ENCODE data around the gene OR6C6.
A peak's percentile ranks its signal among the peaks of the same experiment; 100 is the strongest.
"Not testable (repeated sequence)": the region's sequence is repeated elsewhere in the genome, so short reads cannot be mapped to it uniquely, and the experiment has no call there.

The OR6C6 gene

DNA sequence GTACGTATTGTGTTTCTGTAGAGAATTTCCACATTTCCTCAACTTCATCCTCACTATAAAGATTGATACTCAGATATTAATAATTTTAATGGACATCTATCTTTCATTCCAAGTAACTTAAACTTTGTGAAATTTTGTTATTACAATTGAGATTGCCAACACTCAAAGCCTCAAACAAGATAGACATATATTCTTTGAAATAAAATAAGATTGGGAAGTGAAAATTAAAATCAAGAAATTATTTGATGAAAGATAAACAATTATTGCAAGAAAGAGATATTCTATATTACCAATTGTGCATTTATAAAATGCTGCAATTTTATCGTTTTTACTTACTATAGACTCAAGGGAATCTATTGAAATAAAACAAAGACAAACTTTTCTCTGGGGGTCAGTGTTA, at the start of gene OR6C6:
Gene OR6C6 (minus strand): TSS at position 101 of the 400 bp plus-strand sequence. CDS start 1,337 bp downstream, outside the sequence.
- no peak for DNase-seq

DNA sequence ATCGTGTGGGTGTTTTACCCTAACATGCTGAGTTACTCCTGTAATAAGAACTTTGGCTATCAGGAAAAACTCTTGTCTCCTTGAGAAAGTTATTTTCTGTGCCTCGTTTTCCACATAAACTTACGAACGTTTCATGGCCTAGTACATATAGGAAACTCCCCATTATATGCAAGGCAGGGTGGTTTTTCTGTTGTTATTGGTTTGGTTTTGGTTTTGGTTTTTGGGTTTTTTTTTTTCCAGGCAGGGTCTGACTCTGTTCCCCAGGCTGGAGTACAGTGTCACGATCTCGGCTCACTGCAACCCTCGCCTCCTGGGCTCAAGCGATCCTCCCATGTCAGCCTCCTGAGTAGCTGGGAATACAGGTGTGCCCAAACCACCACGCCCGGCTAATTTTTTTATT, 39.6 kb upstream of the OR6C6 start:
- DNase-seq, result no peak

DNA sequence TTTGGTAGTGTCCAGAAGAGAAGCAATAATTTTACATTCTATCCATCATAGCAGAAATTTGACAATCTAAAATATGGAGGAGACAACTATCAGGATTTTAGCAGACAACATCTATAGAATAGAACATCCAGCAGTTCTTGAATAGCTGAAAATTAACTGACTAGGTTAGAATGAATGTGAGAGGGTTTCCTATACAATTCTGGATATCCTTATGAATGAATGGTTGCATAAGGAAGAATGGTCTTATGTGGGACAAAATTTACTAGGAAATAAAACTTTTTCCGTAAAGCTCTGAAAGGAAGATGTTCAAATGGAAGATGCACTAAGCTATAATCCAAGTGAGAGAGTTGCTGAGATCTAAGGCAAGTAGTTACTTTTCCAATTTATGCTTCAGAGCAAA, 34.1 kb upstream of the OR6C6 start, which contains the start of gene OR6C3:
Gene OR6C3 (plus strand): TSS at position 301 of the 400 bp plus-strand sequence. CDS start 955 bp downstream, outside the sequence.
- no peak for DNase-seq

DNA sequence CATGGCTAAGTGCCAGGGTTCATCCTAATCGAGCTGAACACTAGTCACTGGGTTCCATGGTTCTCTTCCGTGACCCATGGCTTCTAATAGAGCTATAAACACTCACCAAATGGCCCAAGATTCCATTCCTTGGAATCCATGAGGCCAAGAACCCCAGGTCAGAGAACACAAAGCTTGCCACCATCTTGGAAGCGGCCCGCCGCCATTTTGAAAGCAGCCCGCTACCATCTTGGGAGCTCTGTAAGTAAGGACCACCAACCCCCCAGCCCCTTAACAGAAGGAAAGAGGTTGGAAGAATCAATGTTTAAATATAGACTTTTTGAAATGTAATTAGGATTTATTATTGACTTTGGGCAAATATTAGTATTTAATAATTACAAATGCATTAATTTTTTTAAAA, 29.4 kb upstream of the OR6C6 start:
- not testable (repeated sequence) for DNase-seq

DNA sequence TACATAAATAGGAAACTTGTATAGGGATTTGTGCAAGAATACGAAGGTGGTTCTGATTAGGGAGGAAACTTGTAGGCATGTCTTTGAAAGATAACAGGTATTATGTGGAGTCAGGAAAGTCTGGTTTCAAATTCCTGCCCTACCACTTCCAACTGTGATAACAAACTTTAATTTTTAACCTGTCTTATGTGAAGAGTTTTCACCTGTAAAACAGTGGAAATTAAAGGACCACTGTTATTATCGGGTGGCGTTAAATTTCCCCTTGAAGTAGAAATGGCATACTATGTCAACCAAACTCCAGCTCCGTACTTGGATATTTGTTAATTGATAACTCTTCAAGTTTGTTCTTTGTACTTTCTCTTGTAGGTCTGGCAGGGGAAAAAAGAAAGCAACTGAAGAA, 23.8 kb upstream of the OR6C6 start:
- DNase-seq, result no peak

DNA sequence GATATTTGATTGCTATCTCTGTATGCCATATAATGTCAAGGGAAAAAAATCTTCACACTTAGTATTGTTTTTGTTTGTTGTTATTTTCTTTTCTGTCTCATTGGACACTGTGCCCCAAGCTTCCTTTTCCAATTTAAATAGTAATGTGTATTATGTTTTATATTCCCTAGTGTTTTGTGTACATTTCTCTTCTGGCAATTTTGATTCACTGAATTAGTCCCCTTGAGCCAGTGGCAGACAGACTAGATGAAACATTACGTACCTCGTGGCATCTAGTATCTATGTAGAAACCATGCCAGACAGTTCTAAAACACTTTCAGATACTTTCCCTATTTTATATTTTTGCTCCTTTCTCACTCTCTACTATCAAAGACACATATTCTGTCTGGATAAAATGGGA, 17.7 kb upstream of the OR6C6 start, which contains the start of gene OR6C1:
Gene OR6C1 (plus strand): TSS at position 301 of the 400 bp plus-strand sequence. CDS start 6,257 bp downstream, outside the sequence.
- no peak for DNase-seq

DNA sequence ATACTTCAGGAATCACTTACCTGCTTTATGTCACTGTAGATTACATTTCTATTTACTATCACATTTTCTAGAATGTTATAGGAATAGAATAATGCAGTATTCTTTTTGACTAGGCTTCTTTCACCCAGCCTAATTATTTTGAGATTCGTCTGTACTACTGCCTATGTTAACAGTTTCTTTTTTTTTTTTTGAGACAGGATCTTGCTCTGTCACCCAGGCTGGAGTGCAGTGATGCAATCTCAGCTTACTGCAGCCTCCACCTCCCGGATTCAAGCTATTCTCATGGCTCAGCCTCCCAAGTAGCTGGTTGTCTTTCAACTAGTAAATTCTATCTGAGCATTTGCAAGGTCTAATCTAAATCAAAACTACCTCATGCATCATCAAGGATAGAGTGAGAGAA, 6.4 kb downstream of the OR6C6 start:
- DNase-seq, result no peak

DNA sequence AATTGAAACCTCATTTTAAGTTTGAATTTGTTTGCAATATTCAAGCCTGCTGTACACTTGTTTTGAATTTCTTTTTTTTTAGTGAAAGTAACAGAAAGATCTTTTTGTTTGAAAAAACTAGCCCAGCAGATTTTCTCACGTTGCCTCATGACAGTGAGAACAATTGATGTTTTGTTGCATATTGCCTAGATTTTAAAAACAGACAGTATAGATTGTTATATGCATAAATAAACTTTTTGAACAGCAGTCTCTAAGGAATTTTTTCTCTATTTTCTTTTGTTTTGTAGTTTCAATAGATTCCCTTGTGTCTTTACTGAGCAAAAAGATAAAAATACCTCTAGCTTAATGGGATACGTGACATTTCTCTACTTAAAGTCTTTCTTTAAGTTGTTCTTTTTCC, 15.4 kb downstream of the OR6C6 start:
- no peak for DNase-seq

DNA sequence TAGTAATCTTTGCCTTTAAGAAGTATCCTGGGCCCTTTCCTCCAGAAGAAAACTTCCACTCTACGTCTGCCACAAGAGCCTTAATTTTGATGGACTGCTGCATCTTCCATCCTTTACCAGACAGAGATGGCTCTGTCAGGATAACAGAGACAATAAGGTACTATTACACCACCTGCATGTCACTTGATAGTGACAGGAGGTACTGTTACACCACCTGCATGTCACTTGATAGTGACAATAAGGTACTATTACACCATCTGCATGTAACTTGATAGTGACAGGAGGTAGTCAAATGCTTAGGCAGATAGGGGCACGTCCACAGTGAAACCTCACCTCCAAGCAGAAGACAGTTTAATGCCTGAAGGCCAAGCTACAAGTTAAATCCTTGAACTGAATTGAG, 38.1 kb downstream of the OR6C6 start:
- DNase-seq, result peak; percentile 25

DNA sequence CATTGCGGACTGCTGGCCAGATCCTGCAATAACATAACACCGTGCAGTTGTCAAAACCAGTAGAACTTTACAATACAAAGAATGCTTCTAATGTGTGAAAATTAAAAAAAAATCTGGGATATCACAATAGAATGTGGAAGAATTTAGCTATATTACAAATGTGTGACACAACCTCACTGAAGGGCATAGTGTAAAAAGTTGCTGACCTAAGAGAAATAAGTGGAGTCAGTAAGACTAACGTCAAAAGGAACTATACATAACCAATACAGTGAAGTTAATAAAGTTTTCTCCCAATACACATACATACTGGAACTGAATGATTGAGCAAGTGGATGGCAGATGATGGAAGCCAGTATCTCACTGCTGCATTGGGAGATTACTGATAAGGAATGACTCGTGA, 39.5 kb downstream of the OR6C6 start:
- DNase-seq, result no peak

DNA sequence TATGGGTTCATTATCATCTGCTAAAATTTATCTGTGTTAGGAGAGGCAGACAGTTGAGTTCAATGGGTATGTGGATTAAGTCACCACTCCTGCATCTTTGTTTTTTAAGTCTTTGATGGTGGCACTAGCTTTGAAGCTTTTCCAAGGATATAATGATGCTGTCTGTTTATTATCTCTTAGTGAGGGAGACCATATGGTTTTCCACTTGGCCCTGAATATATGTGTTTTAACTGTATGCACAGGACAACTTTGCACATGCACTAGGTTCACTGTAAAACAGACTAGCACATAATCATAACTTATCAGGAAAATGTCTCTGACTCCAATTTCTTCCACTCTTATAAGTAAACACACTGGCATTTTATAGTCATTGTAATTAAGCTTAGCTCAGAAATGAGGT, 43.1 kb downstream of the OR6C6 start:
- DNase-seq, result no peak

DNA sequence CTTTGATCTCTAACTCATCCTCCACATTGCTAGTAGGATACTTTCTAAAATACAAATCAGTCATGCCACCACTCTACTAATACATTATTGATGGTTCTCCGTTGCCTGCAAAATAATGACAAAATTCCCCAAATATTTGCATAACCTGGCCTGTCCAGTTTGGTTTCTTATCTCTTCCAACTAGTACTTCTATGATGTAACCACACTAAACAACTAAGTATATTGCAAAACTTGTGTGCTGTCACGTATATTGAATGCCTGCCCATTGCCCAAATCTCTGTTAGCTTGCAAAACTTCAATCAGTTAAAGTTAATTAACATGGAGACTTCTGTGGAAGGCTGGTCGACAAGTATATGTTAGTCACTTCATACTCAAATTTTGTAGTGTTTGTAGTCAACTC, 45.4 kb downstream of the OR6C6 start:
- DNase-seq, result no peak

DNA sequence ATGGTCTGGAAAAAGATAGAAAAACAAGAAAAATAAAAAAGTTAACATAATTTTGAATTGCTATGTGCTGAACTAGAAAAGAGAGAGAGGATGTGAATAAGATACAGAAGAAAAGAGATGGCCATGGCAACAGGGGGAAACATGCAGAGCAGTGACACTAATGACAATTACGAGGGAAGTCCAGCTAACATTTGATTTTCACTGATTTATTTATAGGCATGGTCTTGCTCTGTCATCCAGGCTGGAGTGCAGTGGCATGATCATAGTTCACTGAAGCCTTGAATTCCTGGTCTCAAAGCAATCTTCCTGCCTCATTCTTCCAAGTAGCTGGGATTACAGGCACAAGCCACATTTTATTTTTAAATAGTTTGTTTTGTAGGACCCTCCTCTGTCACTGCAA, 50.2 kb downstream of the OR6C6 start:
- no peak for DNase-seq

DNA sequence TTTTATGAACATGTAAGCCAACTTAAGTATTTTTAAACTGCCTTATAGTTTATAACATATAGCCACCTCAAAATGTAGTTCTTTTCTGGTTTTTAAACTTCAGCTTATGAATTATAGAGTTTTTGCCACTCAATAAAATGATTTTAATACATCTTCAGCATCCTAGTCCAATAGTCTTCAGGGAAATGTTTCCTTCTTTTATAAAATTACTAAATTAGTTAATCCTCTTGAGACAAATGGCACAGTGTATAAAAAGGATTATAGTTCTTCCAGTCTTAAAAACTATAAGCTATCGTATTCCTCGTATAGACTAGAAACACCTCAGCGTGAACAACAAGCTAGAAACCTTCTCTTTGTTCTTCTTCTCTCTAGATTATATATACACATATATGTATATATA, 52.1 kb downstream of the OR6C6 start, which contains the start of gene OR6C74:
Gene OR6C74 (plus strand): TSS at position 301 of the 400 bp plus-strand sequence. CDS start 2,679 bp downstream, outside the sequence.
- DNase-seq, result no peak

Measured in NCI-H2029 (cell line).